Mammary epithelial cell (primary cell): ENCODE results near the gene NUP155.

ENCODE experiments used
- CTCF ChIP-seq, 2 donors: IDR thresholded peaks in 1 of 2; conservative IDR thresholded peaks in 1 of 2; 2 replicates each; pipeline ENCODE4 v1.5.1; 2011 to 2012; ENCODE audit warnings: inconsistent platforms in 2 of 2, low read length in 2 of 2, mild to moderate bottlenecking in 2 of 2, control low read depth in 1 of 2, low read depth in 1 of 2; ENCODE audit not compliant: insufficient read depth in 1 of 2; ENCODE audit errors: extremely low read depth in 1 of 2
- EZH2 ChIP-seq: IDR thresholded peaks from 2 replicates; pipeline ENCODE4 v1.6.1; 2012; ENCODE audit warnings: low read length, inconsistent platforms, borderline replicate concordance

- no peak for TF ChIP-seq CTCF (conservative IDR thresholded peaks at IDR 0.05 in 1 of 2, IDR thresholded peaks at IDR 0.05 in 1 of 2; ENCODE audit: extremely low read depth in 1 of 2, insufficient read depth in 1 of 2, low read depth in 1 of 2, low read length in 2 of 2)
- TF ChIP-seq EZH2: no peak
Measured at GRCh38 chr5:37396352-37396751, 25.4 kb upstream of the NUP155 start.
